NCI-H1417 treated with DMSO at 0.1 percent for 48 hours (cell line): ENCODE measurements around the gene EPS8L1.
"Not testable (repeated sequence)": the region's sequence is repeated elsewhere in the genome, so short reads cannot be mapped to it uniquely, and the experiment has no call there.

ENCODE experiments used
- DNase-seq: peaks from one replicate; lab custom pipeline; 2025; lab: John Stamatoyannopoulos, UW

The EPS8L1 gene

GRCh38 chr19:55050749-55051532, 24.7 kb upstream of the EPS8L1 start:
- no peak for DNase-seq

DNA sequence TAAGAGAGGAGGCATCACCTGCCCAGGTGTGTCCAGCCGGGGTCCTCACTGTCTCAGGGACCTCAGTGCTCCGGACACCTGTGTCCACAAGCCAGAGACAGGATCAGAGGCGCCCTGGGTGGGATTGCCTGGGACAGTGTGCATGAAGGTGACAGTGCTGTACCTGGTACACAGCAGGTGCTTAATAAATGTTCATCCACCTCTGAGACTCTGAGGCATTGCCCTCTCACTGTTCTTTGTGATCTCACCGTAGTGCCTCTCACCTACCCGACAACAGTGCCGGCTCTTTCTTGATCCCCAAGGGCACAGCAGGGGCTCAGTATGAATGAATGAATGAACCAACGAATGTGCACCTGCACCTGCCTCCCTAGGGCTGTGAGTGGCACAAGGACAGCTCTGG, 21.9 kb upstream of the EPS8L1 start:
- DNase-seq = no peak

DNA sequence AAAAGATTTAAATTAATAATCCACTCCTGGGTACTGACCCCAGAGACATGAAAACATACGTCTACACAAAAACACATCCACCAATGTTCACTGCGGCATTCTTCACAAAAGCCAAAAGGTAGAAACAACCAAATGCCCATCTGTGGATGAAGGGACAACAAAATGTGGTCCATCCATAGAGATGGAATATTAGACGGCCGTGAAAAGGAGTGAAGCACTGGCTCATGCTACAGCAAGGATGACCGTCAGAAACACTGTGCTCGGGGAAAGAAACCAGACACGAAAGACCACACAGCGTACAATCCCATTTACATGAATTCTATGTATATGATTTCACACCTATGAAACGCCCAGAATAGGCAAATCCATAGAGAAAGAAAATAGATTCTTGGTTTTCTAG, 18.8 kb upstream of the EPS8L1 start:
- no peak for DNase-seq

DNA sequence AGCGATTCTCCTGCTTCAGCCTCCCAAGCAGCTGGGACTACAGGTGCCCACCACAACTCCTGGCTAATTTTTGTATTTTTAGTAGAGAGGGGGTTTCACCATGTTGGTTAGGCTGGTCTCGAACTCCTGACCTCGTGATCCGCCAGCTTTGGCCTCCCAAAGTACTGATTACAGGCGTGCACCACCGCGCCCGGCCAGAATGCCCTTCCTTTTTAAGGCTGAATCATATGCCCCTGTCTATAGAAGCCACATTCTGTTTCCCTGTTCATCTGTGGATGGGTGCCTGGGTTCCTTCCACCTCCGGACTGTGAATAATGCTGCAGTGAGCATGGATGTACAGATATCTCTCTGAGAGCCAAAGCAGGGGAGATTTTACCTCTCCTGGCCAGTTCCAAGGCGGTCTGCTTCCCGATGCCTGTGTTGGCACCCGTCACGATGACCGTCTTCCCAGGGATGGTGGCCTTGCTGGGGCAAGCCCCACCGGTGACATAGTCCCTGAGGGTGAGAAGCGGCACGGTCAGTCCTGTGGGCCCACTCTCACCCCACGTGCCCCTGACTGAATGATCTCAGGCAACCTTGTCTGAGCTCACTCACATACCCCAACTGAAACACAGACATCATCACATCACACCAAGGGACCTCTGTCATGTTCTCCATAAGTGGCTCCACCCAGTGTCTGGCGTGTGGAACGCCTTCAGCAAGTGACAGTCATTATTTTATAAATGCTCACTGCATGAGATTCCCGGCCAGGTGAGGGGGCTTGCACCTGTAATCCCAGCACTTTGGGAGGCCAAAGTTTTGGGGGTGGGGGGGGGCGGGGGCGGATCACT, 16.7 kb upstream of the EPS8L1 start:
- no peak for DNase-seq

DNA sequence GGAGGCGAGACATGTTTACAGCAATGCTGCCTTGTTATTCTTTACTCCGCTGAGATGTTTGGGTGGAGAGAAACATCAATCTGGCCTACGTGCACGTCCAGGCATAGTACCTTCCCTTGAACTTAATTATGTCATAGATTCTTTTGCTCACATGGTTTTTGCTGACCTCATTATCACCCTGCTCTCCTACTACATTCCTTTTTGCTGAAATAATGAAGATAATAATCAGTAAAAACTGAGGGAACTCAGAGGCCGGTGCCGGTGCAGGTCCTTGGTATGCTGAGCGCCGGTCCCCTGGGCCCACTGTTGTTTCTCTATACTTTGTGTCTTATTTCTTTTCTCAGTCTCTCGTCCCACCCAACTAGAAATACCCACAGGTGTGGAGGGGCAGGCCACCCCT, 15.4 kb upstream of the EPS8L1 start:
- not testable (repeated sequence) for DNase-seq

GRCh38 chr19:55062735-55063491, 12.8 kb upstream of the EPS8L1 start, which contains the start of gene RDH13:
Gene RDH13, minus strand, starts transcription at chr19:55063148. Its CDS starts 116 bp downstream, at chr19:55063032.
- peak; percentile 71 for DNase-seq

DNA sequence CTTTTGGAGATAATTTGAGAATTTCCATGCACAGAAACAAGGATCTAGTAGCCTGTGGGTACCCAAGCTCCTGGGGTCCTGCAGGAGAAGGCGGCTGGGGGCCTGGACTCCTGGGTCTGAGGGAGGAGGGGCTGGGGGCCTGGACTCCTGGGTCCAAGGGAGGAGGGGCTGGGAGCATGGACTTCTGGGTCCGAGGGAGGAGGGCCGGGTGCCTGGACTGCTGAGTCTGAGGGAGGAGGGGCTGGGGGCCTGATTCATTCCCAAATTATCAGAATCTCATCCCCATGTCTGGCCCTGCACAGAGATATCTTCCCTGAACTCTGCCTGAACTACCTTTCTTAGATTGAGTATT, 12.2 kb upstream of the EPS8L1 start:
- no peak for DNase-seq

DNA sequence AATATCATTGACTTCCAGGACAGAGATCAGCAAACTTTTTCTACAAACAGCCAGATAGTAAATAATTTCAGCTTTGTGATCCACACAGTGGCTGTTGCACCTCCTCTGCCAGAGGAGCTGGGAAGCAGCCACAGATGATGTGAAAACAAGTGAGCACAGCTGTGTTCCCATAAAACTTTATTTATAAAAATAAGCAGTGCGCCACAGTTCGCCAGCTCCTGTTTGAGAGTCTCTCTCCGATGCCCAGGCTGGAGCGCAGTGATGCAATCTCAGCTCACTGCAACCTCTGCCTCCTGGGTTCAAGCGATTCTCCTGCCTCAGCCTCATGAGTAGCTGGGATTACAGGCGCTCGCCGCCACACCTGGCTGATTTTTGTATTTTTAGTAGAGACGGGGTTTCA, 10.2 kb upstream of the EPS8L1 start:
- not testable (repeated sequence) for DNase-seq

- DNase-seq = no peak
These were observed 9.5 kb upstream of the EPS8L1 start for GRCh38 chr19:55066107-55066709.

GRCh38 chr19:55067869-55068268, 7.8 kb upstream of the EPS8L1 start:
- no peak for DNase-seq

DNA sequence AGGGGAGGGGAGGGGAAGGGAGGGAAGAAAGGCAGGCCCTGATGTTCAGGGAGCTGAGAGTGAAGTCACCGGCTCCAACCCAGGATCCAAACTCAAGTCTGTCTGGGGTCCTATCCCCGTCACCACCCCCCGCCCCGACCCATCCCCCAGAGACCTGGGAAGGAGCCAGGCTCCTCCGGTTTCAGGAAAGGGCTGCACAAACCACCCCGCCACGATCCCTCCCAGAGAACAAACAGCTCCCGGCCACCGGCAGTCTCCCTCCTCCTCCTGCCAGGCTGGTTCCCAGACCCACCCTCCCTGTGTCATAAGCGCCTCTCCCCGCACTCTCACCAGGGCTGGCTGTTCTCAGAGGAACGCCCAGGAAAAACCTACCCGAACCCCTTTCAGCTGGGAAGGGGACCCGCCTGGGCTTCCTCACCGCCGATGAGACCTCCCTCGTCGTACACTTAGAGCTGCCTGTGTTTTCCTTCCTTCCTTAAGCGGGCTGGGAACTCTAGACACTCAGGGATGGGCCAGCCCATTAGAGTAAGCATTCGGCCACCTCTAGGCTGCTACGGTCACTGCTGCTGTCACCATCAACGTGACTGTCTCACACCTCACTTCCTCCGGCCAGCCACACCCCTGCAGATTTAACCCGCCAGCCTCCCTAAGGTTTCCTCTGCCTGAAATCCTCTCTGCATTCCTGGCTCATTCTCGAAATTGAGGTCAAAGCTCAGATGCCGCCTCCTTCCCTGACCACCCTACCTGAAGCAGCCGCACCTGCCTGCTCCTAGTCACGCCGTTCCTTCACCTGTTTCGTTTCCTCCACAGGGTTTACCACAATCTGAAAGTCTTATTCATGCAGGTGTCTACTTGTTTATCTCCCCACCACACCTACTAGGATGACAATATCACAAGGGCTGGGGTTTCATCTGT, 6.5 kb upstream of the EPS8L1 start:
- no peak for DNase-seq

GRCh38 chr19:55069865-55070197, 5.8 kb upstream of the EPS8L1 start:
- DNase-seq = no peak

- DNase-seq = no peak
These were observed 5.1 kb upstream of the EPS8L1 start for GRCh38 chr19:55070466-55071128.

- no peak for DNase-seq
These were observed 4.6 kb upstream of the EPS8L1 start for GRCh38 chr19:55071129-55071502.

DNA sequence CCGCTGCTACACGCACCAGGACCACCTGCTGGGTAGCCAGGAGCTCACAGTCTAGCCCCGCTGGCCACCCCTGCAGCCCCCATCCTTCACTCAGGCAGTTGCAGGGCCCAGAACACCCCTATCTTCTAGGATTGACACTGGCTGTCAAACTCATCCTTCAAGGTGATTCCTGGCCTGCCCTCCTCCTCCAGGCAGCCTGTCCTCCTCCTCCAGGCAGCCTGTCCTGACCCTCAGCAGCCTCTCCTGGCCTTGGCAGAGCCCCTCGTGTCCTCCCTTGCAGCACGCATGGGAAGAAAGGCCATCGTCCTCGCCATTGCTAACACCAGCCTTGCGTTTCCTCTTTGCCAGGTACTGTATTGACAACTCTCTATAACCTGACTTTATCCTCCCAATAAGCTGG, 3.8 kb upstream of the EPS8L1 start:
- no peak for DNase-seq

- no peak for DNase-seq
These were observed 652 bp downstream of the EPS8L1 start for GRCh38 chr19:55076321-55076720.

- DNase-seq = no peak
These were observed 1.4 kb downstream of the EPS8L1 start for GRCh38 chr19:55077106-55077505.

- DNase-seq = no peak
These were observed 3.3 kb downstream of the EPS8L1 start for GRCh38 chr19:55078996-55079395.

GRCh38 chr19:55079400-55080038, 3.9 kb downstream of the EPS8L1 start:
- no peak for DNase-seq
